ENCODE data around the gene MUC5AC.

The MUC5AC gene

DNA sequence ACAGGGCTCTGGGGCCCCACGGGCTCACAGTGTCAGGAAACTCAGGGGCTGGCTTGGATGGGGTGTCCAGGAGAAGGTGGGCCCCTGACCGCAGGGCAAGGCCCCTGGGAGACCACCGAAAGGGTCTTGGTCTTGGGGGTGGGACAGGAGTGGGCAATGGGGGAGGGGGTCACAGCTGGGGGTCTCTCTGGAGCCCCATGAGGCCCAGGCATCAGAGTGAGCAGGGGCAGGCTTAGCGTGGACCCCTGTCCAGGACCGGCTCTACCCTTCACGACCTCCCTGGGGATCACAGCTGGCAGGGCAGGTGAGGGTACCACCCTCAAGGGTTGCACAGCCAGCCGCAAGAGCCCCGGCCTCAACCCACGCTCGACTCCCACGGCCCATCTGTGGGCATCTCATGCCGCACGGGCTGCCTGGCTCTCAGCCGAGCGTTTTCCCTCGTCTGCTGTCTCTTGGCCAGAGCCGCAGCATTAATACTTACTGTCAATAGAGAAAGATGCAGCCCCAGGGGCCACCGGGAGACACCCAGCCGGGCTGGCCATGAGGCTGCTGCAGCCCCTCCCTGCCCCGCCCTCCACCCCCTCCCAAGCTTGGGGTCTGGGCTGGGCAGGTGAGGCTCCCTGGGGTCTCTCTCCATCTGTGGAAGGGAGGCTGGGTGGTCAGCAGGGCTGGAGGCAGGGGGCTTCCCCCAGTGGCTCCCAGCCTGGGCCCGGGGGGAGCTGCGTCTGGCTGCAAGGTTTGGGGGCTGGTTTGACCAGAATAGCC is 65.8 kb downstream of the MUC5AC start:
- DNase-seq (ENCODE audit: low read depth in 2 of 2) = no peak
- TF ChIP-seq, protein P1, sequence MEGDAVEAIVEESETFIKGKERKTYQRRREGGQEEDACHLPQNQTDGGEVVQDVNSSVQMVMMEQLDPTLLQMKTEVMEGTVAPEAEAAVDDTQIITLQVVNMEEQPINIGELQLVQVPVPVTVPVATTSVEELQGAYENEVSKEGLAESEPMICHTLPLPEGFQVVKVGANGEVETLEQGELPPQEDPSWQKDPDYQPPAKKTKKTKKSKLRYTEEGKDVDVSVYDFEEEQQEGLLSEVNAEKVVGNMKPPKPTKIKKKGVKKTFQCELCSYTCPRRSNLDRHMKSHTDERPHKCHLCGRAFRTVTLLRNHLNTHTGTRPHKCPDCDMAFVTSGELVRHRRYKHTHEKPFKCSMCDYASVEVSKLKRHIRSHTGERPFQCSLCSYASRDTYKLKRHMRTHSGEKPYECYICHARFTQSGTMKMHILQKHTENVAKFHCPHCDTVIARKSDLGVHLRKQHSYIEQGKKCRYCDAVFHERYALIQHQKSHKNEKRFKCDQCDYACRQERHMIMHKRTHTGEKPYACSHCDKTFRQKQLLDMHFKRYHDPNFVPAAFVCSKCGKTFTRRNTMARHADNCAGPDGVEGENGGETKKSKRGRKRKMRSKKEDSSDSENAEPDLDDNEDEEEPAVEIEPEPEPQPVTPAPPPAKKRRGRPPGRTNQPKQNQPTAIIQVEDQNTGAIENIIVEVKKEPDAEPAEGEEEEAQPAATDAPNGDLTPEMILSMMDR (IDR thresholded peaks at IDR 0.05; ENCODE audit: low read depth, low read length) = no peak

DNA sequence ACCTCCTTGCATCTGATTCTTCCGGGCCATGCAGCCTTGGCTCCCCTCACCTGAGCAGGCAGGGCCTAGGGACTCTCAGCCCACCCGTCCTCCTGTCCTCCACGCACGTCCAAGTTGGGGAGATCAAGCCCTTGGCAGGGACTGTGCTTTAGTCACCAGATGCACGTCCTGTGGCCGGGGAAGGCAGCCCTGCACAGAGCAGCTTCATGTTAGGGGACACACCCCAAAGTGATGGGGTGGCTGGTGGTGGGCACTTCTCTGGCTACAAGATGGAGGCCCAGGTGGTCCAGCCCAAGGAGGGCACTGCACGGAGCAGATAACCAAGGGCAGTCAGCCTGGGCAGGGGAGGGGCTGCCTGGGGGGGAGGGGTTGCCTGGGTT is 66.3 kb downstream of the MUC5AC start:
- TF ChIP-seq, protein P1 (IDR thresholded peaks at IDR 0.05; ENCODE audit: low read depth, low read length) = no peak
- H3K4me3 ChIP-seq (replicated peaks in 1 of 2; ENCODE audit: low read depth in 2 of 2, low read length in 2 of 2) = no peak overlapping the region
- no peak for DNase-seq (ENCODE audit: low read depth in 2 of 2)

More for the DNA sequence above, 65.8 kb downstream of the MUC5AC start:
- H3K4me3 ChIP-seq (replicated peaks in 1 of 2; ENCODE audit: low read depth in 2 of 2, low read length in 2 of 2) = no peak overlapping the region

DNA sequence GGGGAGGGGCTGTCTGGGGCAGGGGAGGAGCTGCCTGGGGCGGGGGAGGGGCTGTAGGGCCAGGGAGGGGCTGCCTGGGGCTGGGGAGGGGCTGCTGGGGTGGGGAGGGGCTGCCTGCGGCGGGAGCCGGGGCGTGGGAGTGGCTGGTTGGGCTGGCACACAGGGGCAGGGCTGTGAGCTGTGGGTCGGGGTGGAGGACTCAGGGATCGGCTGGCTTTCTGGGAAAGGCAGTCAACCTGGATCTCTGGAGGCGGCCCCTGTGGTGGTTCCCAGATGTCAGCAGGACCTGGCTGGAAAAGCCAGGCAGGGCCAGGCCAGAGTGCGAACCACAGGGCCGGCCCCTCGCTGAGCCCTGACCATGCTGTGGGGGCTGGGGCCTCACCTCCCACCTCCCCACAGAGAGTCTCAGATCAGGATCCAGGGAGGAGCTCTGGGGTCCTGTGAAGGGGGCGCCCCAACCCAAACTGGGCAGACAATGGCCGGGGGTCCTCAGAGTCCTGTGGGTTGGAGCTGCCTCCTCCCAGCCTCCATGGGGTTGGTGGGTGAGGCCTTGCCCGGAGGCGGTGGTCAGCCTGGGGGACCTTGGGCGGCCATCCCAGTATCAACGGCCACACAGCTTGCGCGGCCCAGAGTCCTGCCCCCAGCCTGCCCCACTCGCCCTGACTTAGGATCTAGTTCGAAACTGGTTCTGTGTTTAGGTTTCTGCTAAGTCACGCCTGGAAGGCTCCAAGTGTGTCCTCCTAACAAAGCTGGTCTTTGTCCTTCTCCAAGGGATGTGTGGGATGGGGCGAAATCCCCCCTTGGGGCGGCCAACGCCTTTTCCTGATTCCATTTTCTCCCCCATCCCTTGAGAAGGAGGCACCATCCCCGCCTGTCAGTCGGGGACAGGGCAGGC is 67.0 kb downstream of the MUC5AC start:
- DNase-seq (ENCODE audit: low read depth in 2 of 2) = no peak
- TF ChIP-seq, protein P1 (IDR thresholded peaks at IDR 0.05; ENCODE audit: low read depth, low read length) = no peak
- no peak overlapping the region for H3K4me3 ChIP-seq (replicated peaks in 1 of 2; ENCODE audit: low read depth in 2 of 2, low read length in 2 of 2)

DNA sequence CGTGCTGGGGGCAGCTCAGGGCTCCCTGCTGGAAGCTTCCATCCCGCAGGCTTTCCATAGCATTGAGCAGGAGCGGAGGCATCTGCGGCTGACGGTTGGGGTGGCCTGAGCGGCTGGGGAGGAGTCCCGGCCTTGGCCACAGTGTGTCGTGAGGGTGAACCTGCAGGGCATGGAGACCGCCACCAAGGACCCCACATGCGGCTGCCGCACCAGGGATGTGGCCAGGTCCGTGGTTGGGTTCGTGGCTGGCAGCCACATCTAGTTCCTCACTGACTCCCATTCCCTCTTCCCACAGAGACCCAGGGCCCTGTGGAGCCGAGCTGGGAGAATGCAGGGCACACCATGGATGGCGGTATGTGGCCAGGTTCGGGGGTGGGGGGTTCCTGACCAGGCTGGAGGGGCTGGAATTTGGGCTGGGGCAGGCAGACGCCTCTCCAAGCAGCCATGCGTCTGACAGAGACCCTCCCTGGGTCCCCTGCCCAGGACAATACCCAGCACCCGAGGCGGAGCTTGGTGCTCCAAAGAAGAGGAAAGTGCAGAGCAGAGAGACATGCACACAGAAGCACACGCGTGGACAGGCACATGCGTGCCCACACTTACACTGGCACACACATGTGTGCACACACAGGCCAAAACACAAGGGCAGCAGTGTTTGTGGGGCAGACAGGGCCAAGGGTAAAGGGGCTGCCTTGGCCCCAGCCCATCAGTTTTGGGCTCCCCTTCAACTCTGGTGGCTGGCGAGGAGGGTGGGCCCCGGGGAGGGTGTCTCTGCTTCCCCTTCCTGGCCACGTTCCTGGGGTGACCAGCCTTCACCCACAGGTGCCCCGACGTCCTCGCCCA is 67.9 kb downstream of the MUC5AC start:
- DNase-seq (ENCODE audit: low read depth in 2 of 2) = no peak
- H3K4me3 ChIP-seq (replicated peaks in 1 of 2; ENCODE audit: low read depth in 2 of 2, low read length in 2 of 2) = no peak overlapping the region
- TF ChIP-seq, protein P1 (IDR thresholded peaks at IDR 0.05; ENCODE audit: low read depth, low read length) = no peak

DNA sequence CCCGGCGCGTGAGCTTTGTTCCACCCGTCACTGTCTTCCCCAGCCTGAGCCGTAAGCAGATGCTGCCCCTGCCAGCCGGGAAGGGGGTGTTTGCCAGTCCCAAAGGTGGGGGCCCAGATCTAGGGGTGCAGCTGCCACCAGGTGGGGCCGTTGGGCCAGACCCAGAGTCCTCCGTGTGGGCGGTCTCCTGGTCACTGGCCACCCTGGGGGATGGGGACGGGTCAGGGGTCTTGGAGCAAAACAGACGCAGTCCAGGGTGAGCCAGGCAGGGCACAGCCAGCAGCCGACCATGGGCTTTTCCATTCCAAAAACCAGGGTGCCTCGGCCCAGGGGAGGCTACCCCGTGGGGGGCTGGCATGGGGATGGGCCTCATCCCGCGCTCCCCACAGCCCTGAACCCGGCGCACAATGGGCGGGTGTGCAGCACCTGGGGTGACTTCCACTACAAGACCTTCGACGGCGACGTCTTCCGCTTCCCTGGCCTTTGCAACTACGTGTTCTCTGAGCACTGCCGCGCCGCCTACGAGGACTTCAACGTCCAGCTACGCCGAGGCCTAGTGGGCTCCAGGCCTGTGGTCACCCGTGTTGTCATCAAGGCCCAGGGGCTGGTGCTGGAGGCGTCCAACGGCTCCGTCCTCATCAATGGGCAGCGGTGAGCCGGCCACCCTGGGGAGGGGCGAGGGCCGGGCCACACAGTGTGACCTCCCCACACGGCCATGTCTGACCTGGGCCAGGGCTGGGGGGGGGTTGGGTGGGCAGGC is 68.7 kb downstream of the MUC5AC start:
- TF ChIP-seq, protein P1 (IDR thresholded peaks at IDR 0.05; ENCODE audit: low read depth, low read length) = no peak
- no peak for DNase-seq (ENCODE audit: low read depth in 2 of 2)
- H3K4me3 ChIP-seq (replicated peaks in 1 of 2; ENCODE audit: low read depth in 2 of 2, low read length in 2 of 2) = no peak overlapping the region

Data from cardiac fibroblast (primary cell).